ENCODE data around the gene QSOX1. TPM values are rescaled to one million over a fixed set of nuclear protein-coding genes. Genes with fewer than 3 reads are reported as not detected.

Gene QSOX1
- total and polyA plus RNA-seq, 2 of the 4 experiments (the other 2 are of a cell fraction) = 102 to 791 TPM

- ATAC-seq (ENCODE audit: low read depth) = peak; percentile 72
These were observed 87.3 kb downstream of the QSOX1 start for GRCh38 chr1:180241716-180242544.

More at GRCh38 chr1:180241716-180242544, 87.3 kb downstream of the QSOX1 start:
- no peak overlapping the region for H3K4me2 ChIP-seq (ENCODE audit: low read depth, low read length)
- no peaks in the 10 kb centered on the region for H3K9me1 ChIP-seq (ENCODE audit: insufficient read depth, low read length)
- H3K56ac ChIP-seq (ENCODE audit: extremely low read depth, insufficient read depth, low read length) = no peak overlapping the region
- no peaks in the 10 kb centered on the region for H3K79me1 ChIP-seq (ENCODE audit: low read depth in 1 of 2, low read length in 2 of 2)
- CTCF ChIA-PET = interaction anchor here (0.8 kb wide), 1 partner anchor 11 kb away, joined by 5 read pairs; no protein-coding TSS in a partner anchor
- H3K27me3 ChIP-seq (ENCODE audit: control insufficient read depth, insufficient read depth, low read length) = peaks cover 63% of the 10 kb centered on the region
- peak; percentile 31 for DNase-seq
- H2BK20ac ChIP-seq (ENCODE audit: low read depth, low read length) = no peak overlapping the region
- no peak overlapping the region for H2AK5ac ChIP-seq (ENCODE audit: low read depth, low read length)
- H4K91ac ChIP-seq (ENCODE audit: insufficient read depth, low read depth, low read length) = no peak overlapping the region
- intact Hi-C loops (cut with micrococcal nuclease) (no loop called here), in situ Hi-C loops (cut with MboI; ENCODE audit: low sequenced_read_pairs) (no loop called here), dilution Hi-C loops (cut with HindIII; ENCODE audit: low sequenced_read_pairs, unreplicated experiment) (no loop called here)
- POLR2A ChIA-PET (ENCODE audit: unreplicated experiment) = no interaction called here
- 80% methylated on average over 7 of the region's 8 CpGs; no CpG with 5 or more reads in 1 of the 2 experiments for WGBS, 2 experiments (ENCODE audit: extremely low coverage in 2 of 2, insufficient read length in 1 of 2)
- H4K8ac ChIP-seq (ENCODE audit: low read depth in 2 of 2, low read length in 2 of 2) = no peak overlapping the region
- no peaks in the 10 kb centered on the region for H3K4me1 ChIP-seq (ENCODE audit: control insufficient read depth, insufficient read depth, low read length)
- H3K23ac ChIP-seq (ENCODE audit: low read depth, low read length) = no peak overlapping the region
- H2AK9ac ChIP-seq (replicated peaks; ENCODE audit: low read depth, low read length, poor library complexity) = no peak overlapping the region
- peaks cover 4% of the 10 kb centered on the region; the same call in 1 of the 2 replicates for H4K20me1 ChIP-seq (ENCODE audit: insufficient read depth, low read length)
- no peak overlapping the region for H2BK120ac ChIP-seq (ENCODE audit: low read depth, low read length)
- no peak overlapping the region for H4K5ac ChIP-seq (ENCODE audit: low read depth, low read length)
- H3K4ac ChIP-seq (ENCODE audit: low read depth, low read length) = no peak overlapping the region
- BruUV-seq (replicated peaks) = no TSS peak
- H2BK5ac ChIP-seq (ENCODE audit: low read depth, low read length, poor library complexity, severe bottlenecking) = no peak overlapping the region
- H2AFZ ChIP-seq (replicated peaks; ENCODE audit: low read length, poor library complexity) = no peak overlapping the region
- TF ChIP-seq CTCF (conservative IDR thresholded peaks at IDR 0.05; ENCODE audit: low read depth, low read length) = no peak
- no peak for TF ChIP-seq POLR2A (IDR thresholded peaks at IDR 0.05; ENCODE audit: low read depth, low read length)
- TF ChIP-seq RCOR1 (IDR thresholded peaks at IDR 0.05; ENCODE audit: insufficient replicate concordance, low read length) = no peak
- TF ChIP-seq ELK1 (IDR thresholded peaks at IDR 0.05; ENCODE audit: borderline replicate concordance, low read depth, low read length) = no peak
- no peak for TF ChIP-seq MAFK (IDR thresholded peaks at IDR 0.05; ENCODE audit: low read depth, low read length)
- no peak for TF ChIP-seq CEBPB (IDR thresholded peaks at IDR 0.05; ENCODE audit: low read depth, low read length)
- no peak for TF ChIP-seq RAD21 (IDR thresholded peaks at IDR 0.05; ENCODE audit: low read length)
- TF ChIP-seq FOS (IDR thresholded peaks at IDR 0.05; ENCODE audit: low read depth, low read length) = no peak
- no peak overlapping the region for H3K18ac ChIP-seq (ENCODE audit: low read depth, low read length)
- no peak overlapping the region for H3K4me3 ChIP-seq (ENCODE audit: insufficient read depth, low read depth, low read length)
- no peak overlapping the region for H3K27ac ChIP-seq (ENCODE audit: insufficient read depth, low read length)
- no peak overlapping the region for H3K14ac ChIP-seq (replicated peaks; ENCODE audit: low read depth, low read length)
- H3K9me3 ChIP-seq (ENCODE audit: control insufficient read depth, insufficient read depth, low read length) = peaks cover 4% of the 10 kb centered on the region
- H2BK15ac ChIP-seq (ENCODE audit: low read depth, low read length) = no peak overlapping the region
- H3K36me3 ChIP-seq (ENCODE audit: control insufficient read depth, insufficient read depth, low read length) = no peaks in the 10 kb centered on the region
- no peak overlapping the region for H3K9ac ChIP-seq (ENCODE audit: low read depth, low read length)
